Stimulated activated CD4-positive, alpha-beta T cell treated with anti-CD3 and anti-CD28 coated beads, Interleukin-4, amount 100 ng/mL, for 48 hours (primary cell): ENCODE results near the gene TNNI2.

Experiments used
- DNase-seq, 2 donors: peaks; one replicate each; pipeline ENCODE4 v3.0.0-alpha.2; 2020; ENCODE audit warnings: low read depth in 2 of 2

The TNNI2 gene

DNA sequence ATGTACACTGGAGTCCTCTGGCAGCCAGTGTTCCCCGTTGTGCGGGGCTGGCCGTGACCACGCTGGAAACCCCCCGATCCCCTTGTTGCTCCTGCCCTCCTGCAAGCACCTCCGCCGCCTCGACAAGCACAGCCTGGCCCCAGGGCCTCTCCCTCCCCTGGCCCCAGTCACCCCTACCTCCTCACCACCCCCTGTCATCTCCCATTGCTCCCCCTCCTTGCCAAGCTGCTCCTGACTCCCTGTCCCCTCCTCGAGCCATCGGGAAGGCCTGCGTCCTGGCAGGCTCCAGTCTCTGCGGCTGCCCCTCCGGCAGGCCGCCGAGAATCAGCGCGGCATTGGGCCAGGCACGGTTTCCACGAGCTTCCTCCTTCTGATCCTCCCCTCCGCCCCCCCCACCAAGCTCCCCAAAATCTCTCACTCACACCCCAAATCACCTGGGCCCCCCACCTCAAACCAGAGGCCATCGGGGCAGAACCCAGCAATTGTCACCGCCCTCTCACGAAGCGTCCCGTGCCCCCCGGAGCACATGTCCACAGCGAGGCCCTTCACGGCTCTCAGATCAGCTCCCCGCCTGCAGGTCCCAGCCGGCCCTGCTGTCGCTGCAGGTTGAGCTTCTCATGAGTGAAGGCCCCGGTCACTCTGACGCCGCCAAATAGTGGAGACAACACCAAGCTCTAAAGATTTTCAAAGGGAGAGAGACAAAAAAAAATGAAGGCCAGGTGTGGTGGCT lies 8.4 kb downstream of the TNNI2 start:
- DNase-seq = no peak

DNA sequence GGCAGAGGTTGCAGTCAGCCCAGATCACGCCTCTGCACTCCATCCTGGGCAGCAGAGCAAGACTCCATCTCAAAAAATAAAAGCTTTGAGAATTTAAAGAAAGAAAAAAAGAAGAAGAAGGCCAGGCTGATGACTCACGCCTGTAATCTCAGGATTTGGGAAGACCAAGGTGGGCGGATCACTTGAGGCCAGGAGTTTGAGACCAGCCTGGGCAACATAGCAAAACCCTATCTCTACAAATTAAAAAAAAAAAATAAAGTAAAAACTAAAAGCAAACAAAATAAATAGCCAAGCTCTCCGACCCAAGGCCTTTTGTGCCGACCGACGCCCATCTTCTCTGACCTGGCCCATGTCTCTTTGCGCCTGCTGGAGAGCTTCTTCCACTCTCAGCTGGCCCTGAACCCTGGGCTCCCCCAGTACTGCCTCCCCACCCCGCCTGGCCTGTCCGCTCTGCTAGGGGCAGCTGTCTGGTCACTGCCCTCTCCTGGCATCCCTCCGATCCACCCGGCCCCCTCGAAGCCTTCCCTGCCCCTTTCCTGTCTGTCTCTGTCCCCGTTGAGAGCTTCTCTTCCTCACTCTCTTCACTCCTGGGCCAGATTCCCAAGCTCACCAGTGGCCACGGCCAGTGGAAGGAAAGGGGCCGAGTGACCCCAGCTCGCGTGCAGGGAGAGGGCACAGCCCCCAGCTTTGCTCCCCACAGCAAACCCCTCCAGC lies 9.3 kb downstream of the TNNI2 start:
- DNase-seq = no peak

DNA sequence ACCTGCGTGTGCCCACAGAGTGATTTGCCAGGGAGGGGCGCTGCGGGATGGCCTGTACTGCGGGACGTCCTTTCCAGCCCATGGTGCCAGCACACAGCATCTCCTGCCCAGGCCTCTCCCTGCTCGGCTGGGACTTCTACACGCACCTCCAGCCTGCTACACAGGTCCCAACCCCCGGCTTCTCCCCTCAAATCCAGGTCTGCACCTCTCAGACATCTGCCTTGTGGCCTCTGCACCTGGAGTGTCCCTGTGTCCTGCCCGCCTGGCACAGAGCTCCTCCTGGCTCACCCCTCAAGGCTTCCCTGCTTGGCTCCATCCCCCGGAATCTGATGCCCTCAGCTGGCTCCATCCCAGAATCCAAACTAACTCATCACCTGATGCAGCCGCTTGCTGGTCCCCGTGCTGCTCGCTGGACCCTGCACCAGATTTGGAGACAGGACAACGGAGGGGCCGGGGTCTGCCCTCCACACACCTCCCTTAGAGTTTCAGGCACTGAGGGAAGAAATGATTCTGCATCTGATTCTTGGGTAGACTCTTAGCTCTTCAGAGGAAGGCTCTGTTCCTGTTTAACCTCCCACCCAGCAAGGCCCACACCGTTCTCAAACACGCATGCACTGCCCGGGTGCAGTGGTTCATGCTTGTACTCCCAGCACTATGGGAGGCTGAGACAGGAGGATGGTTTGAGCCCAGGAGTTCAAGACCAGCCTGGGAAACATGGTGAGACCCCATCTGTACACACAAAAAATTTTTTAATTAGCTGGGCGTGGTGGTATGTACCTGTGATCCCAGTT lies 10.1 kb downstream of the TNNI2 start:
- no peak for DNase-seq

DNA sequence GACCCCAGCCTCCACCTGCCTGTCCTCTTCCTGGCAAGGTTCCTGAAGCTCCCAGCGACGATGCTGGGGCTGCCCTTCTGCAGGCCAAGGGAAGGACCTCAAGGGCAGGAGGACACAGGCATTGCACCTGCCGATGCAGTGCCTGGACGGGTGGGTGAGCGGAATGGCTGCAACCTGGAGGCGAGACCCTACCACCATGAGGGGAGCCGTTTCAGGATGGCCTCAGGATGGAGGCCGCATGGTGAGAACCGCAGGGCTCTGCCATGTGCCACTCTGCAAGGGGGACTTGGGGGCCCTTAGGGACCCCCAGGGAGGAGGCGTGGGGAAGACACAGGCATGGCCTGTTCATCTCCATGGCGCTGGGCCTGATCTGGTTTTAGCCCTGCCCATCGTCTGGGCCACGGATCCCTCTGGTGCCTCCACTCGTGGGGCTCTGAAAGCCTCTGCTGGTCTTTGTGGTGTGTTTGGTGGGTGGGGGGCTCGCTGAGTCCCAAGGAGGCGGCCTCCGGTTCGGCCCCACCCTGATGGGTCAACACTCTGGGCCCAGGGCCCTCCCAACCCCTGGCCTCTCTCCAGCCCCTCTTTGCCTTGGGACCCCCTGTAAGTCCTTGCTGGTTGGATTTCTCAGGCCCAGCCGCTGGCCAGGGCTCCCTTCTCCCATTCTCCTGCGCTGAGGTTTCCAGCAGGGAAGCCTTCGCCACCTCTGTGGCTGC lies 12.8 kb downstream of the TNNI2 start:
- no peak for DNase-seq

DNA sequence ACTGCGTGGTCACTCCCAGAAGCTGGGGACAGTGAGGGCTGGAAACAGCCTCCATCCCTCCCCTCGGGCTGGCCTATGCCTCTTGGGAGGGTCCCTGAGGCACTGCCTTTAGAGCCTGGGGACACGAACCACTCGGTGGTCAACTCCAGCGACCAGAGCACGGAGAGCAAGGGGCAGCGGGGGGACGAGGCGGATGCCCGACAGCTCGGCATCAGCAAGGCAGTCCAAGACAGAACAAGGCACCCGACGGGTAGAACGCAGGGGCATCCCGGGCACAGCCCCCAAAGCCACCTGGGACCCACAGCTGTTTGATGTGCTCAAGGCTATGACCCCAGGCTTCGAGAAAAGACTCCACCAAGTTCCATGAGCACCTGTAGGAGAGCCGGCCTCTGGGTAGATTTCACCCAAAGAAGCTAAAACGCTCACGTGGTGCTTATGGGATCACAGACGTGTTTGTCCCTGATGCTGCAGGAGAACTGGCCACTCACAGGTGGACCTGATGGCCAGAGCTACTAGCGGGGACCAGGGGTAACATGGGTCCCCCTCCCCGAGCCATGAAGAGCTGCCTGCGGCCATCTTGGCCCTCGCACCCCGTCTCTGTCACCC lies 13.6 kb downstream of the TNNI2 start:
- no peak for DNase-seq

DNA sequence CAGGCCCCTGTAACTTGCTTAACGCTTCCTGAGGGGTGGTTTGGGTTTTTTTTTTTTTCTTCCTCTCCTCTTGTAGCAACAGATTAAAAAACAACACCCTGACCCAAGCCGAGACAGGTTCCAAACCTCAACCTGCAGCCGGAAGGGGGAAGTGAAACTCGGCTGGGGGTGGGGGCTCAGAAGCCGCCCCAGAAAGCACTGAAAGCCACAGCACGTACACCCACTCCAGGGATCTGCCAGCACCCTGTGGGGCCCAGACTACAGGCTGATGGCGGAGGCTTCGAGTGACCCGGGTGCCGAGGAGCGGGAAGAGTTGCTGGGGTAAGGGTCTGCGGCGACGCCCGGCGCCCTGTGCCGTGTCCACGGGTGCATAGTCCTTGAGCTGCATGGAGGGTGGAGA lies 14.1 kb downstream of the TNNI2 start, which contains the start of gene LSP1:
TSS of gene LSP1 (plus strand) at position 208 of the 400 bp plus-strand sequence. CDS start at position 269, 61 bp downstream.
- peak; percentile 57 to 82 for DNase-seq

DNA sequence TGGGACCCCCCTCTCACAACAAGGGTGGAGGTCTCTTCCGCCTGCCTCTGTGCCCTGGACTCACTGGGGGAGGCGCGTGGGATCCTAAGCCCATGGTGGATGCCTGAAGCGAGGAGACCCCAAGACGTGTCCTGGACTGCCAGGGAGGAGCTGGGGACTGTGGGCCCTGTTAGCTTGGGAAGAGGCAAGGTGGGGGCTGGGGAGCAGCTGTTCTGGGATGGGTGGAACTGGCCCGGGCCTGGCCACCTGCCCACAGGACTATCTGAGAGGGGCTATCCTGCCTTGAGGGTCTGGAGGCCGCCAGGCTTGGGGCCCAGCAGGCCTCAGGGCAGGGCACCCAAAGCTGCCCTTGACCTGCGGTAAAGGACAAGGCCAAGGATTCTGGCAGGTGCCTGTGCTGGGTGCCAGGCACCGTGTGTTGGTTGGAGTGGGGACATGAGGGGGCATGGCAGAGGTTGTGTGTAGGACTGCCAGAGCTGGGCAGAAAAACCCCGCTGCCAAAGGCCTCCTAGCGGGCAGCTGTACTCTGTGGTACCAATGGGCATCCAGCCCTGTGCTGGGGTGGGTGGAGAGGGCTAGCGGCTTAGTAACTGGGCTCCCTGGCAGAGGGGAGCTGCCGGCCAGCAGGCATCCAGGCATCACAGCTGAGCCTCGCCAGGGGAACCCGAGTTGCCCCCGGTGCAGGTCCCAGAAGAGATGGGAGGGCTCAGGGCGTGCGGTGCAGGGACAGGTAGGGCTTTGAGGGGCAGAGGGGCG lies 14.8 kb downstream of the TNNI2 start:
- no peak for DNase-seq

DNA sequence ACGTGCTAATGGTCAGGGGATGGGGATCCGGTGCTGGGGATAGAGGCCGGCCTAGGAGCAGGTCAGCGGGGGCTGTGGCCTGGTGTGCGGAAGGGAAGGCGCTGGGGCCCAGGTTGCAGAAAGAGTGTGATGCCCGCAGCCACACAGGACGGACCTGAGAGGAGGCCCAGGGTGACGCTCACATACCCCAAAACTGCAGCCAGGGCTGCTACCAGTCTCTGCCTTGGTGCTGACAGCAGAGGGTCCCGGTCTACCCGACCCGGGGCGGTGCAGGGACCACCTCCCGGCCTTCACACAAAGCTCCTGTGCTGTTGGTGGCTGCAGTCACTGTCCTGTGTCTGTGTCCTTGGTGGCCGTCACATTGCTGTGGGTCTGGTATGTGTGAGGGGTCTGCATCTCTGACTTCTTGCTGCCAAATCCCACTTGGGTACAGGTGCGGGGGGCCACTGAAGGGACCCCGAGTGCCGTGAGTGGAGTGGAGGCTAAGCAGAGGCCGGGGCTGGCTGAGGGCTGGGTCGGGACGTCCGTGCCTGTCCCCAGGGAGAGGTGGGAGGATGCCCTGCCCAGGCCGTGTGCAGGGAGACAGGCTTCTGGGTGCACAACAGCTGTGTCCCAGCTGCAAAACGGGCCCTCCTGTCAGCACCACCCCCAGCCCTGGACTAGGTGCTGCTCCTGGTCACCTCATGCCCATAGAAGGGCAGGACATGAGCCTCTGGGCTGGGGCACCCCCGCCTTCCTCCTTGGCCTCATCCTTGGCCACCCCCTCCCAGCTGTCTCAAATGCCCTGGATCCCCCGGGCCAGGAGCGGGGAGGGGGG lies 15.6 kb downstream of the TNNI2 start:
- DNase-seq = no peak

DNA sequence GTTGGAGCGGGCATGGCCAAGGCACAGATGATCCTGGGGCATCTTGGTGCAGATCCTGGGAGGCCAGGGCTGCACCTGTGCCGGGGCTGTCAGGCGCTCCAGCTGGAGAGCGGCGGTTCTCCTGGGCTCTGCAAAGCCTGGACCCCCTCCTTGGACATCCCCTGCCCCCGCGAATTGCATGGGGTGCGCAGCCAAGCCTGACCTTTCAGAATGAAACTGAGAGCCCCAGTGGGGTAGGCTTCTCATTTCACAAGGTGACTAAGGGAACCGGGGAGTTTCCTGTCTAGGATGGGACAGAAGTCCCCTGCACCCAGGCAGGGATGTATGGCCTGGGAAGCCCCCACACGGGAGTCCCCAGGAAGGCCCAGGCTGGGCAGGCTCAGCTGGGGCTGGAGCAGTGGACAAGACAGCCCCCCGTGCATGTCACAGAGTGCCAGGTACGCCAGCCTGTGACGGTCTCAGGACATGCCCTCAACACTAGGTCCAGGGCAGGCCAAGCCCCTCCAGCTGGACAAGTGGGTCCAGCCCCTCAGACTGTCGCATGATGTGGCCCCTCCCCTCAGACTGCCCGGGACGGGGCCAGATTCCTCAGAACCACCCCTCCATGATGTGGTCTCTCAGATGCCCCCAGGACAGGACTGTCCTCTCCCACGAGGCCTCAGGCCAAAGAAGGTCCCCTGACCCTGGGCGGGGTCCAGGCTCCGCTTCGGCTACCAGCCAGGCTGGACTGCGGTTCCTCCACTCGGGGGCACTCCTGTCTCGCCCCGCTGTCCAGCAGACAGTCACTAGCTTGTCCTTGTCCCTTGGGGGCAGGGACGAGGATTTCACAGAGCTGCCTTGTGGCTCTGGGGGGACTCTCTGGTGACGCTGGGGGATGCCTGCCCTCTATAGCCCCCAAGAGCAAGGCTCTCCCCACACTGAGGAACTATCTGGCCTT lies 16.4 kb downstream of the TNNI2 start:
- DNase-seq = peak; percentile 28 to 55

DNA sequence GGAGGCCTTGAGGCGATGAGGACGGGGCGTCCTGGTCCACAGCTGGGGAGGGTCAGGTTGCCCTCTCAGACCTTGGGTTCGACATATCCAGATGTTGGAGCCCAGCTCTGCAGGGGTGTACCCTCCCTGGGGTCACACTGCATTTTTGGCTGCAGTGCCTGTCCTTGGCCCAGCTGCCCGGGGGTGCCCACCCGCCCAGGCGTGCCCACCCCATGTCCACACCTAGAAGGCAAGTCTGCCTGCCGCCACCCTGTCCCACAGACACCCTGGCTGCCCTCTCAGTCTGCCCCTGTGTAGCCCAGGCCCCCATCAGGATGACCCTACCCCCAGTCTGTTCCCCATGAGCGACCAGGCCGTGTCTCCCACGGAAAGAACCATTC lies 17.1 kb downstream of the TNNI2 start:
- DNase-seq = no peak

DNA sequence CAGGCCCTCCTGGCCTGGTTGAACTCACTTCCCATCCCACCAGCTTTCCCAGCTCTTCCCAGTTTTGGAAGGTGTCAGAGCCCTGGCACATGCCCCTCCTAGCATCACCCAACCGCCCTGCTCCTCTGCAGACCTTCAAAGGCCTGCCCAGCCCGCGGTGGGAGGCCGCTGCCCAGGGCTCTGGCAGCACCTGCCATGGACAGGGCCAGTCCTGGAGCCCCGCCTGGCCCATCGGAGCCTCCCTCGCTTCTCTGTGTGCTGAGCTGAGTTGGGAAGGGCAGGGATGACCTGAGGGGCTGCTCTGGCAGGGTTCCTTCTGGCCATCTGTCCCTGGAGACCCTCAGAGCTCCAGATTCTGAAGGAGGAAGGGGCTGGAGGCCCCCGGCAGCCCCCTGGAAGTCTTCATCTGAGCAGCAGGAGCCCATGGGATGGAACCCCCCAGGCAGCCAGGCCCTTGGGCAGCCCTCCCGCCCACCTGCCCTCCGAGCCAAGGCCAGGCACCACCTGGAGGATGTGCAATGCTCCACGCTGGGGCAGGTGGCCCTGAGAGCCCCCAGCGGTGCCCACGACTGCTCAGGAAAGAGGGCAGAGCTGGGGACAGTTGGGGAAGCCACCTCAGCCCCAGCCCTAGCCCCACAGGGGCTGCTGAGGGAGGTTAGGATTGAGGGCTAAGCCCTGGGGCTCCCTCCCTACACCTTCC lies 17.7 kb downstream of the TNNI2 start:
- DNase-seq = no peak

DNA sequence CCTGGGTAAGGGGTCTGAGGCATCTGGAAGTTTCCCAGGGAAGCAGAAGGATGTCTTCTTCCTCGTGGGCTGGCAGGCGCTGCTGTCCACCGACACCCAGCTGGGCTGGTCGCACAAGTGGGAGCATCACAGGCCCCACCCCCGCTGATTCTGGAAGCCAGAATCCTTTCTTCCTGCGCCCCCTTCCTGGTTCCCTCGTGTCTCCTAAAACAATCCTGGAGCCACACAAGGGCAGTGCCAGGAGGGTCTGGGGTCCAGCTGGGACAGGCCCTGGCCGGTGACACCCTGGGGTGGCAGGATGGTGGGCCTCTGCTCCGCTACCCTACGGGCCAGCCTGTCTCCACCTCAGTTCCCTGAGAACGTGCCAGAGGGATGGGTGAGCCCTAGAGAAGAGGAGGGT lies 18.3 kb downstream of the TNNI2 start:
- DNase-seq = no peak

DNA sequence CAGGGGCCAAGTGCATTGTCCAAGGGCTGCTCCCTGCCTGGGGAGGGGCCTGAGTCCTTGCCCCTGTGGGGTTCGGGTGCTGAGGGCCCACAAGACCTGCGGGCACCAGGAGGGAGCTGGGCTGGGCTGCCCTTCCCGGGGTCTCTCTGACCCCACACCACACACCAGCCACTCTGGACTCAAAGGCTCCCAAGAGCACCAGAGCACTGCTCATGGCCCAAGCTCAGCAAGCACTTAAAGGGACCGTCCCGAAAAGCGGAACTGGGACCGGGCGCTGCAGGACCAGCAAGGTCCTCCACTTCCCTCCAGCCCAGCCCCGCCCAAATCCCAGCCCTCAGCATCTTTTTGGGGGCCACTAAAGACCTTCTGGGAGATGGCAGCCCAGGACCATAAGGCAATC lies 19.4 kb downstream of the TNNI2 start:
- no peak for DNase-seq

DNA sequence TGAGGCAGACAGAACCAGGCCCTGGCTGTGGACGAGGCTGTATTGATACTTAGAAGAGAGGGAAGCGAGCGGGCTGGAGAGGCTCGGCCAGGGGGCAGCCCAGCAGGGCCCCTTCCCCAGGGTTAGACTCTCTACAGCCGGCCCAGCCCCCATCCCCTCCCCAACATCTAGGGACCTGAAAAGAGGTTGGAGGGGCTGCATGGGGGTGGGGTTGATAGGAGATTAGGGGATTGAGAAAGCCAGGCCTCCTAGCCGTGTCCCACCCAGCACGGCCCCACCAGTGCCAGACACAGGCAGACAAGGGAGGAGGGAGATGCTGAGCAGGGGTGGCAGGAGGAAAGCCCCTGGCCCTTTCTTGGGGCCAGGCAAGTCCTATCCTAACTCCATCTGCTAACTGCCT lies 19.8 kb downstream of the TNNI2 start:
- DNase-seq = no peak

DNA sequence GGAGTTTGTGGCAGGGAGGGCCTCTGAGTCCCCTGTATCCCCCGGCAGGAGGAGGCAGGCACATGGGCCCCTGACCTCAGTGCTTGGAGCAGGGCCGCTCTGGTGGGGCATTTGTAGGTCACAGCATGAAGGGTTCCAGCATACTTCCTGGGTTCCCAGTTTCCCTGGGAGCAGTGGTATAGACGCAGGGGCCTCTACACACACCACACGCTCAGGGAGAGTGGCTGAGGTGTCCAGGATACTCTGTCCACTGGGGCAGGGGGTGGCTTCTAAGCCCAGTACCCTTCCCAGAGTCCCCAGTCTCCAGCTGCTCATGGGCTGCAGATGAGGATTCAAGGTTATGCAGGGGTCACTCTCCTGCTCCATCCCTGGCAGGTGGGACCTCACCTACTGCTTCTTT lies 20.2 kb downstream of the TNNI2 start:
- DNase-seq = no peak

DNA sequence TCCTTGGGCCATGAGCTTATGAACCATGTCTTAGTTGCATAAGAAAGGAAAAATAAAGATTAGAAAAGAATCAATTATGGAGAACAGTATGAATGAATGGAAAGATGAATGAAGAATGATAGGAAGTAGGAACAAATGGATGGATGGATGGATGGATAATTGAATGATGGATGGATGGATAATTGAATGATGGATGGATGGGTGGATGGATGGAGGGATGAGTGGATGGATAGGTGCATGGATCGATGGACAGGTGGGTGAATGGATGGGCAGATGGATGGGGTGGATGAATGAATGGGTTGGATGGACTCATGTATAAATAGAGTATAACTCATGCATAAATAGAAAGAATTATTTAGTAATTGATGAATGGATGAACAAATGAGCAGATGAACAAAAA lies 21.3 kb downstream of the TNNI2 start:
- no peak for DNase-seq

DNA sequence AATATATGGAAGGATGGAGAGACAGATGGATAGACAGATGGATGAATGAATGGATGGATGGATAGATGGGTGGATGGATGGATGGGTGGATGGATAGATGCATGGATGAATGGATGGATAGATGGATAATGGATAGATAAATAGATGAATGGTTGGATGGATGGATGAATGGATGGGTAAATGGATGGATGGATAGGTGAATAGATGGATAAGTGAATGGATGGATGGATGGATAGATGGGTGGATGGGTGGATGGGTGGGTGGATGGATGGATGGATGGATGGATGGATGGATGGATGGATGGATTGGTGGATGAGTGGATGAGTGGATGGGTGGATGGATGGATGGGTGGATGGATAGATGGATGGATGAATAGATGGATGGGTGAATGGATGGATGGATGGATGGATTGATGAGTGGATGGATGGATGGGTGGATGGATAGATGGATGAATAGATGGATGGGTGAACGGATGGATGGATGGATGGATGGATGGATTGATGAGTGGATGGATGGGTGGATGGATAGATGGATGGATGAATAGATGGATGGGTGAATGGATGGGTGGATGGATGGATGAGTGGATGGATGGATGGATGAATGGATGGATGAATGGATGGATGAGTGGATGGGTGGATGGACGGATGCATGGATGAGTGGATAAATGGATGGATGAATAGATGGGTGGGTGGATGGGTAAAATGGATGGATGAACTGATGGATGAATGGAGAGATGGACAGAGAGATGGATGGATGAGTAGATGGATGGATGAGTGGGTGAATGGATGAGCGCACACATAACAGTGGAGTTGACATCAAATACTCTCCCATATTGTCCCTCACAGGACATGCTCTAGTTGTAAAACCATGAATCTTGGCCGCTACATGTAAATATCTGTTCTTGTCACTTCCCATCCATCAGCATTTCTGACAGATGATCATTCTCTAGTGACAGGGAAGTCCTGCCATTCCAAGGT lies 22.9 kb downstream of the TNNI2 start:
- no peak for DNase-seq
